SK-N-SH (cell line): Measurements from ENCODE around the gene ACOX2. TPM values are rescaled to one million over a fixed set of nuclear protein-coding genes. Genes with fewer than 3 reads are reported as not detected.

ENCODE experiments used
- CTCF ChIA-PET: fragments of 300-600, 350-600 bp; formaldehyde crosslinking; extraction: SDS; loops from one replicate; lab custom pipeline; 2021; lab: Yijun Ruan, JAX
- POLR2A ChIA-PET: fragments of 350-600 bp; sonication (Branson Sonifier 250); formaldehyde crosslinking; extraction: SDS; loops from one replicate; lab custom pipeline; 2020; ENCODE audit warnings: antibody characterized with exemption, inconsistent platforms; lab: Yijun Ruan, JAX
- DNase-seq: peaks from one replicate; pipeline ENCODE4 v3.0.0; 2012
- H2AFZ ChIP-seq: fragments of 200-600 bp; sonication (generic); 2 replicates; pipeline ENCODE4 v1.8.1; 2016; ENCODE audit warnings: antibody characterized with exemption, mild to moderate bottlenecking, low read depth
- H3F3A ChIP-seq: fragments of 200-600 bp; sonication (generic); replicated peaks from 2 replicates; pipeline ENCODE3; 2016; ENCODE audit warnings: antibody characterized with exemption, mild to moderate bottlenecking; ENCODE audit not compliant: insufficient read depth
- H3K27ac ChIP-seq, 2 experiments: fragments of 200-500 bp in 1 of 2; fragments of 200-600 bp in 1 of 2; sonication (Bioruptor generic) in 1 of 2; sonication (generic), shearing (Covaris generic) in 1 of 2; 2 replicates each; pipeline versions ENCODE4 v1.5.1 to v1.6.1; 2014 to 2016; ENCODE audit warnings: low read depth in 2 of 2, inconsistent platforms in 1 of 2, low read length in 1 of 2, mild to moderate bottlenecking in 1 of 2, mixed read lengths in 1 of 2
- H3K27me3 ChIP-seq: fragments of 200-600 bp; sonication (generic), shearing (Covaris generic); 2 replicates; pipeline ENCODE4 v1.6.1; 2016; ENCODE audit warnings: mixed run types; ENCODE audit not compliant: insufficient read depth
- H3K36me3 ChIP-seq, 2 experiments: fragments of 200-500 bp in 1 of 2; fragments of 200-600 bp in 1 of 2; sonication (Bioruptor generic) in 1 of 2; sonication (generic) in 1 of 2; replicated peaks in 1 of 2; 2 replicates each; pipeline versions ENCODE3 to v1.5.1; 2014 to 2016; ENCODE audit warnings: low read length in 1 of 2, mild to moderate bottlenecking in 1 of 2; ENCODE audit not compliant: insufficient read depth in 2 of 2, control insufficient read depth in 1 of 2
- H3K4me1 ChIP-seq, 2 experiments: fragments of 200-500 bp in 1 of 2; fragments of 200-600 bp in 1 of 2; sonication (Bioruptor generic) in 1 of 2; sonication (generic), shearing (Covaris generic) in 1 of 2; 2 replicates each; pipeline versions ENCODE4 v1.5.1 to v1.6.1; 2014 to 2016; ENCODE audit warnings: low read depth in 1 of 2, low read length in 1 of 2, mixed run types in 1 of 2; ENCODE audit not compliant: insufficient read depth in 2 of 2, control insufficient read depth in 1 of 2
- H3K4me2 ChIP-seq: fragments of 200-600 bp; sonication (generic), shearing (Covaris generic); 2 replicates; pipeline ENCODE4 v1.6.1; 2017; ENCODE audit warnings: mixed run types
- H3K4me3 ChIP-seq, 2 experiments: fragments of 200-500 bp in 1 of 2; fragments of 200-600 bp in 1 of 2; sonication (Bioruptor generic) in 1 of 2; sonication (generic), shearing (Covaris generic) in 1 of 2; 2 replicates each; pipeline versions ENCODE4 v1.5.1 to v1.8.1; 2014 to 2016; ENCODE audit warnings: low read depth in 2 of 2, inconsistent platforms in 1 of 2, low read length in 1 of 2, mild to moderate bottlenecking in 1 of 2, mixed read lengths in 1 of 2, moderate library complexity in 1 of 2
- H3K79me2 ChIP-seq: fragments of 200-600 bp; sonication (generic); 2 replicates; pipeline ENCODE4 v1.8.1; 2017; ENCODE audit warnings: mild to moderate bottlenecking; ENCODE audit not compliant: insufficient read depth
- H3K9ac ChIP-seq: fragments of 200-600 bp; sonication (generic); 2 replicates; pipeline ENCODE4 v1.6.1; 2017; ENCODE audit warnings: mixed run types
- H3K9me2 ChIP-seq: fragments of 200-600 bp; sonication (generic); 2 replicates; pipeline ENCODE4 v1.6.1; 2017; ENCODE audit warnings: mixed run types
- H3K9me3 ChIP-seq: fragments of 200-600 bp; sonication (generic); 2 replicates; pipeline ENCODE4 v1.6.1; 2017; ENCODE audit warnings: mixed run types, mild to moderate bottlenecking, moderate library complexity
- H4K20me1 ChIP-seq: fragments of 200-600 bp; sonication (generic); 2 replicates; pipeline ENCODE4 v1.6.1; 2017; ENCODE audit warnings: mild to moderate bottlenecking, mixed run types; ENCODE audit not compliant: insufficient read depth
- CHD2 ChIP-seq: fragments of 150-350 bp; IDR thresholded peaks from 2 replicates; pipeline ENCODE4 v1.6.1; 2018; ENCODE audit warnings: low read length; ENCODE audit not compliant: partially characterized antibody
- FOXJ3 ChIP-seq: sonication (generic); formaldehyde crosslinking; IDR thresholded peaks from 2 replicates; pipeline ENCODE4 v1.5.1; 2020; ENCODE audit warnings: mild to moderate bottlenecking, missing genetic modification reagents
- FOXM1 ChIP-seq: IDR thresholded peaks from 2 replicates; pipeline ENCODE4 v1.4.0; 2012; ENCODE audit warnings: low read depth, mild to moderate bottlenecking
- GABPA ChIP-seq: IDR thresholded peaks from 2 replicates; pipeline ENCODE4 v1.4.0; 2012; ENCODE audit warnings: low read depth, mild to moderate bottlenecking
- GATA2 ChIP-seq: sonication (generic); formaldehyde crosslinking; IDR thresholded peaks from 2 replicates; pipeline ENCODE4 v1.5.0; 2020; ENCODE audit warnings: mild to moderate bottlenecking, missing genetic modification reagents
- MAX ChIP-seq: IDR thresholded peaks from 2 replicates; pipeline ENCODE4 v1.4.0; 2012; ENCODE audit warnings: low read depth
- MXI1 ChIP-seq: IDR thresholded peaks from 2 replicates; pipeline ENCODE4 v1.6.1; 2012; ENCODE audit warnings: mild to moderate bottlenecking, low read depth, low read length, improper control_type of control experiment
- NFIC ChIP-seq: IDR thresholded peaks from 2 replicates; pipeline ENCODE4 v1.4.0; 2012; ENCODE audit warnings: borderline replicate concordance
- POLR2AphosphoS5 ChIP-seq: IDR thresholded peaks from 2 replicates; pipeline ENCODE4 v1.6.1; 2012; ENCODE audit warnings: low read depth, low read length
- RCOR1 ChIP-seq: fragments of 150-350 bp; IDR thresholded peaks from 2 replicates; pipeline ENCODE4 v1.6.1; 2017; ENCODE audit warnings: antibody characterized with exemption, low read length
- SIN3A ChIP-seq: IDR thresholded peaks from 2 replicates; pipeline ENCODE4 v1.6.1; 2012; ENCODE audit warnings: low read depth, mild to moderate bottlenecking, low read length, moderate library complexity, borderline replicate concordance
- TAF1 ChIP-seq: IDR thresholded peaks from 2 replicates; pipeline ENCODE4 v1.6.1; 2012; ENCODE audit warnings: low read depth, mild to moderate bottlenecking, low read length, moderate library complexity, borderline replicate concordance
- WGBS: methylation state at CpG from one replicate; pipeline ENCODE4 v1.1.6; 2017; ENCODE audit warnings: low lambda C conversion rate; 5-methylcytosine and 5-hydroxymethylcytosine counted together
- polyA plus RNA-seq, 3 experiments: library from polyadenylated mRNA; depleted of rRNA; stranded (reverse); fragments of >200 nt; gene quantifications; 2 replicates each; pipeline ENCODE4 v1.2.3, GENCODE V29; 2012
- TF ChIP-seq, protein P1 (sequence below): IDR thresholded peaks from 2 replicates; pipeline ENCODE4 v1.4.0; 2012; ENCODE audit warnings: low read depth, borderline replicate concordance
- TF ChIP-seq, protein P2 (sequence below): IDR thresholded peaks from 2 replicates; pipeline ENCODE4; 2012

ACOX2 gene
- polyA plus RNA-seq, 1 of the 3 experiments (the other 2 are of a cell fraction): 9.0 TPM

GRCh38 chr3:58572634-58573230 is 35.7 kb upstream of the ACOX2 start:
- Histone ChIP-seq H2AFZ (no peak overlapping the region), H3K27me3 (no peaks in the 10 kb centered on the region), H3K9me3 (no peaks in the 10 kb centered on the region), H3K27ac (no peak overlapping the region), H3K9me2 (no peaks in the 10 kb centered on the region), H3K79me2 (no peaks in the 10 kb centered on the region), H3K4me1 (peaks cover 0 to 25% of the 10 kb centered on the region in 2 experiments; a peak in 2 of 4 replicates), H3K4me2 (no peak overlapping the region), H3K9ac (no peak overlapping the region), H3K4me3 (no peak overlapping the region), H4K20me1 (no peaks in the 10 kb centered on the region), H3K36me3 (no peaks in the 10 kb centered on the region), H3F3A (no peaks in the 10 kb centered on the region)
- no peak for DNase-seq
- 91% methylated on average over 6 of the region's 7 CpGs for WGBS
- POLR2A ChIA-PET: no interaction called here
- CTCF ChIA-PET: interaction anchor here (1.5 to 17.3 kb wide), 3 partner anchors 40 to 81 kb away, joined by 3 to 446 read pairs (median 6); partner anchors contain the start of gene KCTD6
- TF ChIP-seq POLR2AphosphoS5: no peak
- TF ChIP-seq TAF1: no peak
- no peak for TF ChIP-seq GABPA
- no peak for TF ChIP-seq MAX
- TF ChIP-seq SIN3A: no peak
- TF ChIP-seq, protein P1, sequence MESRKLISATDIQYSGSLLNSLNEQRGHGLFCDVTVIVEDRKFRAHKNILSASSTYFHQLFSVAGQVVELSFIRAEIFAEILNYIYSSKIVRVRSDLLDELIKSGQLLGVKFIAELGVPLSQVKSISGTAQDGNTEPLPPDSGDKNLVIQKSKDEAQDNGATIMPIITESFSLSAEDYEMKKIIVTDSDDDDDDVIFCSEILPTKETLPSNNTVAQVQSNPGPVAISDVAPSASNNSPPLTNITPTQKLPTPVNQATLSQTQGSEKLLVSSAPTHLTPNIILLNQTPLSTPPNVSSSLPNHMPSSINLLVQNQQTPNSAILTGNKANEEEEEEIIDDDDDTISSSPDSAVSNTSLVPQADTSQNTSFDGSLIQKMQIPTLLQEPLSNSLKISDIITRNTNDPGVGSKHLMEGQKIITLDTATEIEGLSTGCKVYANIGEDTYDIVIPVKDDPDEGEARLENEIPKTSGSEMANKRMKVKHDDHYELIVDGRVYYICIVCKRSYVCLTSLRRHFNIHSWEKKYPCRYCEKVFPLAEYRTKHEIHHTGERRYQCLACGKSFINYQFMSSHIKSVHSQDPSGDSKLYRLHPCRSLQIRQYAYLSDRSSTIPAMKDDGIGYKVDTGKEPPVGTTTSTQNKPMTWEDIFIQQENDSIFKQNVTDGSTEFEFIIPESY: no peak
- no peak for TF ChIP-seq CHD2
- no peak for TF ChIP-seq MXI1
- TF ChIP-seq, protein P2, sequence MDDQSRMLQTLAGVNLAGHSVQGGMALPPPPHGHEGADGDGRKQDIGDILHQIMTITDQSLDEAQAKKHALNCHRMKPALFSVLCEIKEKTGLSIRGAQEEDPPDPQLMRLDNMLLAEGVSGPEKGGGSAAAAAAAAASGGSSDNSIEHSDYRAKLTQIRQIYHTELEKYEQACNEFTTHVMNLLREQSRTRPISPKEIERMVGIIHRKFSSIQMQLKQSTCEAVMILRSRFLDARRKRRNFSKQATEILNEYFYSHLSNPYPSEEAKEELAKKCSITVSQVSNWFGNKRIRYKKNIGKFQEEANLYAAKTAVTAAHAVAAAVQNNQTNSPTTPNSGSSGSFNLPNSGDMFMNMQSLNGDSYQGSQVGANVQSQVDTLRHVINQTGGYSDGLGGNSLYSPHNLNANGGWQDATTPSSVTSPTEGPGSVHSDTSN: no peak
- no peak for TF ChIP-seq FOXJ3 (CRISPR knock-in tag)
- no peak for TF ChIP-seq FOXM1
- TF ChIP-seq GATA2 (CRISPR knock-in tag): no peak
- no peak for TF ChIP-seq RCOR1
- no peak for TF ChIP-seq NFIC
